ENCODE measurements around the gene NLGN1.

DNA sequence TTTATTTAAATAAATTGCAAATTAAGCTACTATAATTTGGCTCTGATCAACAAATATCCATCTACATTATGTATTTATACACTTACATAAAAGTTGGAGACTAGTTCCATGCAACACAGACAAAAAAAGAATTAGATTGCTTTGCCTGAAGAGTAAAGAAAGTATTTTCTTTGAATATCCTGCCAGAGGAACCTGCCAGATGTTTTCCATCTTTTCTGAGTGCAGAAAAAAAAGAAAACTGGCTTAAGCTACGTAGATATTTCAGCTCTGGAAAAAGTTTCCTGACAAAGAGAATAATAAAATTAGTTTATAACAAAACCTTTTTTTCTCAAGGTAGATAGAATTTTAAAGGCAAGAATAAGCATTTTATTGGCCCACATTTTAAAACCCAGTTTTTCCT is 854.1 kb downstream of the NLGN1 start:
- TF ChIP-seq, protein P1, sequence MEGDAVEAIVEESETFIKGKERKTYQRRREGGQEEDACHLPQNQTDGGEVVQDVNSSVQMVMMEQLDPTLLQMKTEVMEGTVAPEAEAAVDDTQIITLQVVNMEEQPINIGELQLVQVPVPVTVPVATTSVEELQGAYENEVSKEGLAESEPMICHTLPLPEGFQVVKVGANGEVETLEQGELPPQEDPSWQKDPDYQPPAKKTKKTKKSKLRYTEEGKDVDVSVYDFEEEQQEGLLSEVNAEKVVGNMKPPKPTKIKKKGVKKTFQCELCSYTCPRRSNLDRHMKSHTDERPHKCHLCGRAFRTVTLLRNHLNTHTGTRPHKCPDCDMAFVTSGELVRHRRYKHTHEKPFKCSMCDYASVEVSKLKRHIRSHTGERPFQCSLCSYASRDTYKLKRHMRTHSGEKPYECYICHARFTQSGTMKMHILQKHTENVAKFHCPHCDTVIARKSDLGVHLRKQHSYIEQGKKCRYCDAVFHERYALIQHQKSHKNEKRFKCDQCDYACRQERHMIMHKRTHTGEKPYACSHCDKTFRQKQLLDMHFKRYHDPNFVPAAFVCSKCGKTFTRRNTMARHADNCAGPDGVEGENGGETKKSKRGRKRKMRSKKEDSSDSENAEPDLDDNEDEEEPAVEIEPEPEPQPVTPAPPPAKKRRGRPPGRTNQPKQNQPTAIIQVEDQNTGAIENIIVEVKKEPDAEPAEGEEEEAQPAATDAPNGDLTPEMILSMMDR (IDR thresholded peaks at IDR 0.05) = no peak
- TF ChIP-seq POLR2A (IDR thresholded peaks at IDR 0.05) = no peak
